GM12878 (cell line): ENCODE data around the gene PDGFD. TPM values are rescaled to one million over a fixed set of nuclear protein-coding genes. Genes with fewer than 3 reads are reported as not detected.

Experiments used
- ATAC-seq: fragments of 200-7000 bp; cut with Tn5 transposase; 3 replicates; pipeline ENCODE4 v1.9.1; 2020; ENCODE audit warnings: mild to moderate bottlenecking, moderate library complexity
- BruUV-seq: library from RNA; stranded (reverse); fragments of 400-500 nt; replicated peaks from 2 replicates; lab custom pipeline; 2021; lab: Mats Ljungman, UMichigan
- CTCF ChIA-PET: fragments of 300-600 bp; sonication (Branson Sonifier 250); formaldehyde crosslinking; extraction: SDS; loops from one replicate; lab custom pipeline; 2021; ENCODE audit warnings: inconsistent platforms; lab: Yijun Ruan, JAX
- POLR2A ChIA-PET: fragments of 350-600 bp; formaldehyde crosslinking; extraction: SDS; loops from one replicate; lab custom pipeline; 2021; ENCODE audit warnings: inconsistent platforms; lab: Charles Lee
- RAD21 ChIA-PET: fragments of 300-600 bp; sonication (Branson Sonifier 250); formaldehyde crosslinking; loops from one replicate; lab custom pipeline; 2023; ENCODE audit warnings: antibody characterized with exemption; ENCODE audit not compliant: unreplicated experiment; lab: Charles Lee
- SMC1A ChIA-PET: fragments of 300-600 bp; sonication (Branson Sonifier 250); formaldehyde crosslinking; loops from one replicate; lab custom pipeline; 2023; ENCODE audit not compliant: unreplicated experiment, uncharacterized antibody; lab: Charles Lee
- DNase-seq: peaks from one replicate; pipeline ENCODE4 v3.0.0-alpha.2; 2011; ENCODE audit warnings: low read depth, low spot score
- FAIRE-seq: peaks from 3 replicates; lab custom pipeline; 2011; peaks lifted over from hg19 to GRCh38; lab: Jason Lieb, UNC
- H2AFZ ChIP-seq: 2 replicates; pipeline ENCODE4 v1.6.0; 2011; ENCODE audit warnings: low read depth, low read length, control low read depth; ENCODE audit not compliant: control insufficient read depth
- H3K27ac ChIP-seq: 2 replicates; pipeline ENCODE4 v1.5.1; 2011; ENCODE audit warnings: control low read depth; ENCODE audit not compliant: control insufficient read depth, insufficient read depth
- H3K27me3 ChIP-seq, 2 experiments: replicated peaks in 1 of 2; 2 replicates each; pipeline versions ENCODE4 v1.6.0 to v1.6.1; 2011; ENCODE audit warnings: low read length in 1 of 2; ENCODE audit not compliant: control insufficient read depth in 2 of 2, insufficient read depth in 2 of 2
- H3K36me3 ChIP-seq, 2 experiments: 2 replicates each; pipeline ENCODE4 v1.5.1; 2011; ENCODE audit warnings: low read length in 1 of 2; ENCODE audit not compliant: control insufficient read depth in 2 of 2, insufficient read depth in 2 of 2
- H3K4me1 ChIP-seq: 2 replicates; pipeline ENCODE4 v1.6.1; 2011; ENCODE audit warnings: mild to moderate bottlenecking, low read length, moderate library complexity, mixed read lengths; ENCODE audit not compliant: control insufficient read depth, insufficient read depth
- H3K4me2 ChIP-seq: 2 replicates; pipeline ENCODE4 v1.6.0; 2011; ENCODE audit warnings: control low read depth; ENCODE audit not compliant: control insufficient read depth, insufficient read depth
- H3K4me3 ChIP-seq: fragments of 200-600 bp; sonication (generic); 2 replicates; pipeline ENCODE4 v1.5.1; 2016
- H3K79me2 ChIP-seq: 2 replicates; pipeline ENCODE4 v1.6.0; 2011; ENCODE audit warnings: low read length; ENCODE audit not compliant: control insufficient read depth, insufficient read depth
- H3K9ac ChIP-seq: 2 replicates; pipeline ENCODE4 v1.8.0; 2011; ENCODE audit warnings: low read length, control low read depth, mixed read lengths; ENCODE audit not compliant: control insufficient read depth, insufficient read depth
- H3K9me3 ChIP-seq: replicated peaks from 3 replicates; pipeline ENCODE4 v1.5.1; 2011; ENCODE audit warnings: mild to moderate bottlenecking, low read length; ENCODE audit not compliant: control insufficient read depth, insufficient read depth
- H4K20me1 ChIP-seq: 2 replicates; pipeline ENCODE4 v1.6.0; 2011; ENCODE audit not compliant: control insufficient read depth, insufficient read depth
- MTA2 ChIP-seq: fragments of 450-650 bp; IDR thresholded peaks from 2 replicates; pipeline ENCODE4 v1.6.1; 2016; ENCODE audit warnings: low read depth, mild to moderate bottlenecking, moderate library complexity
- ZNF687 ChIP-seq: fragments of 450-650 bp; IDR thresholded peaks from 2 replicates; pipeline ENCODE4 v1.6.1; 2017; ENCODE audit warnings: mild to moderate bottlenecking, moderate library complexity
- WGBS: methylation state at CpG from one replicate; pipeline ENCODE4 v1.1.6; 2016; ENCODE audit warnings: low lambda C conversion rate; ENCODE audit not compliant: insufficient replicate concordance, insufficient coverage; ENCODE audit errors: missing lambda C conversion rate; 5-methylcytosine and 5-hydroxymethylcytosine counted together
- in situ Hi-C: fragments of 300-500 bp; cut with MboI; formaldehyde crosslinking; loops from 9 replicates; pipeline ENCODE4 v1.14.3; 2018; ENCODE audit warnings: mixed read lengths
- intact Hi-C: fragments of 100-400 bp; cut with micrococcal nuclease; formaldehyde crosslinking; loops from one replicate; pipeline ENCODE4 v1.14.2; 2022; ENCODE audit not compliant: unreplicated experiment
- polyA plus RNA-seq, 11 experiments: library from polyadenylated mRNA; depleted of rRNA in 4 of 11; unstranded in 6 of 11; stranded (reverse) in 5 of 11; fragments of >200 nt; fragmentation: Nextera tagmentation in 4 of 11; fragmentation: Illumina TruSeq in 1 of 11; extraction: Ambion mirVana in 4 of 11; extraction: Trizol in 1 of 11; gene quantifications; 1 replicate in 1 of 11; 2 replicates in 10 of 11; pipeline versions ENCODE4 v1.2.1 to v1.2.3, GENCODE V29; 2011 to 2016; ENCODE audit warnings: inconsistent platforms in 2 of 11, missing spikeins in 2 of 11, low read depth in 1 of 11
- total RNA-seq, 4 experiments: library from RNA; depleted of rRNA in 3 of 4; stranded (reverse); fragments of >200 nt in 3 of 4; fragmentation: Illumina TruSeq in 1 of 4; extraction: Trizol in 1 of 4; gene quantifications; 2 replicates each; pipeline versions ENCODE4 v1.2.1 to v1.2.3, GENCODE V29; 2013 to 2021

Gene PDGFD
- total and polyA plus RNA-seq, 10 of the 15 experiments (the other 5 are each of a cell fraction or from before 2014, with no cell fraction given), result 0.05 to 0.13 TPM; not detected in 8

DNA sequence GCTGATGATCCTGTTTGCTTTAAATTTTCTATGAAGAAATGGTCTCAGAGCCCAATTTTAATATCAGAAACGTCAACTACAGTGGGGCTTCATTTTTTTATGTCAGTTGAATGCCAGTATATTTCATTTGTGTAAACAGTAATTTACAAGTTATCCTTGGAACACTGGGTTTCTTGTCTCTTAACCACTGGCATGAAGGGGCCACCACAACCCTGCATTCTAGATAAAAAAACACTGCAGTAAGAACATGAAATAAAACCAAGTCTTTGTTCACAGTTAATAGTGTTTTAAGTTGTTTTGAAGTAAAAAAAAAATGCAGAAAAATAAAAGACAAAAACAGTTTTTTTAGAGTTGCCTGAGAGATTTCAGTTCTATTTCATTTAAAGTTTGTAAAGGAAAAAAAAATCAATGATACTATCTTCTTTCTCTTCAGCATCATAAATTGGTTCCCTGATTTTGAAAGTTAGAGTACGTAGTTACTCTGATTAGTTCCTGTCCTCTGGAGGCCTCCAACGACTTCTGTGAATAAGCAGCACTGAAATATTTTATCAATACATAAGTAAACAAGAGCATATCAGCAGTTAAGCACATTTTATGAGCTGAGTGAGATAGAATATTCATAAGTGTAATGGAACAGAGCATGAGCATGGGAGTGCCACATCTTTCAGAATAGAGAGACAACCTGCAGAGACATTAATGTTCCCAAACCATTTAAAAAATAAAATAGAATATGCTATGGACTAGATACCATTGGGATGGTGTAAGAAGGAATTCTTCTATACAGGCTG is 135.3 kb downstream of the PDGFD start:
- FAIRE-seq, result no peak
- H3K4me3 ChIP-seq, result no peak overlapping the region
- H3K27me3 ChIP-seq, result no peaks in the 10 kb centered on the region
- DNase-seq, result no peak
- ATAC-seq, result no peak
- H3K9me3 ChIP-seq, result no peaks in the 10 kb centered on the region
- SMC1A ChIA-PET, result no interaction called here
- no peaks in the 10 kb centered on the region for H3K79me2 ChIP-seq
- H3K4me2 ChIP-seq, result no peak overlapping the region
- no peak for TF ChIP-seq ZNF687
- no peak for TF ChIP-seq MTA2
- TF ChIP-seq, all 136 proteins: peak for 0
- H2AFZ ChIP-seq, result no peak overlapping the region
- intact Hi-C loops, result no loop called here
- ChIA-PET POLR2A (no interaction called here), RAD21 (no interaction called here), CTCF (no interaction called here)
- no peak overlapping the region for H3K9ac ChIP-seq
- H4K20me1 ChIP-seq, result no peaks in the 10 kb centered on the region
- no TSS peak for BruUV-seq
- H3K4me1 ChIP-seq, result no peaks in the 10 kb centered on the region
- in situ Hi-C loops, result no loop called here
- H3K27ac ChIP-seq, result no peak overlapping the region
- no peaks in the 10 kb centered on the region for H3K36me3 ChIP-seq
- 15% methylated on average over 3 of the region's 3 CpGs for WGBS
